Esophagus muscularis mucosa (tissue), 4 donors: Measurements from ENCODE around the gene FAM184B. TPM values are rescaled to one million over a fixed set of nuclear protein-coding genes. Genes with fewer than 3 reads are reported as not detected.
A peak's percentile ranks its signal among the peaks of the same experiment; 100 is the strongest.

Experiments
- DNase-seq: peaks from one replicate; pipeline ENCODE4 v3.0.0-alpha.2; 2017; ENCODE audit errors: extremely low spot score
- H3K27ac ChIP-seq, 4 donors: fragments of 200-600 bp; sonication (generic); replicated peaks in 1 of 4; 1 replicate in 3 of 4; 2 replicates in 1 of 4; pipeline ENCODE4 v1.5.1; 2016 to 2019; ENCODE audit warnings: mild to moderate bottlenecking in 1 of 4
- H3K27me3 ChIP-seq, 4 donors: fragments of 200-600 bp; sonication (generic); one replicate each; pipeline versions ENCODE4 v1.5.1 to v1.6.0; 2016 to 2019
- H3K36me3 ChIP-seq, 4 donors: fragments of 200-600 bp; sonication (generic); one replicate each; pipeline ENCODE4 v1.5.1; 2016 to 2019
- H3K4me1 ChIP-seq, 4 donors: fragments of 200-600 bp; sonication (generic); one replicate each; pipeline ENCODE4 v1.5.1; 2016 to 2019
- H3K4me3 ChIP-seq, 4 donors: fragments of 200-600 bp; sonication (generic); 1 replicate in 2 of 4; 2 replicates in 2 of 4; pipeline ENCODE4 v1.5.1; 2016 to 2019; ENCODE audit warnings: mild to moderate bottlenecking in 4 of 4, moderate library complexity in 1 of 4
- H3K9me3 ChIP-seq, 4 donors: fragments of 200-600 bp; sonication (generic); 1 replicate in 3 of 4; 2 replicates in 1 of 4; pipeline ENCODE4 v1.5.1; 2016 to 2019
- EP300 ChIP-seq: sonication (generic); formaldehyde crosslinking; IDR thresholded peaks from one replicate; pipeline ENCODE4 v1.6.1; 2017; ENCODE audit warnings: antibody characterized with exemption
- POLR2A ChIP-seq: fragments of 450-650 bp; IDR thresholded peaks from one replicate; pipeline ENCODE4 v1.6.1; 2017; ENCODE audit warnings: antibody characterized with exemption, moderate library complexity, mild to moderate bottlenecking, low read depth
- POLR2AphosphoS5 ChIP-seq, 2 donors: sonication (generic); formaldehyde crosslinking; IDR thresholded peaks; one replicate each; pipeline ENCODE4 v1.6.1; 2017; ENCODE audit warnings: antibody characterized with exemption in 2 of 2
- WGBS: methylation state at CpG from one replicate; pipeline ENCODE4 v1.1.5; 2018; 5-methylcytosine and 5-hydroxymethylcytosine counted together
- intact Hi-C: fragments of 100-400 bp; cut with DNase I; formaldehyde crosslinking; loops from one replicate; pipeline ENCODE4 v1.15.1; 2023
- total RNA-seq, 4 donors: library from RNA; depleted of rRNA; stranded (reverse); fragments of >200 nt; gene quantifications; one replicate each; pipeline versions ENCODE4 v1.1.0 to v1.2.1, GENCODE V29; 2016
- TF ChIP-seq, protein P1 (sequence below), 3 experiments: fragments of 200-600 bp in 2 of 3; fragments of 450-650 bp in 1 of 3; sonication (generic) in 2 of 3; IDR thresholded peaks; one replicate each; pipeline ENCODE4 v1.5.1; 2017 to 2019; ENCODE audit warnings: antibody characterized with exemption in 3 of 3, mild to moderate bottlenecking in 2 of 3, moderate library complexity in 1 of 3

FAM184B gene
- total RNA-seq, 4 donors from 2014 or later, result not detected

DNA sequence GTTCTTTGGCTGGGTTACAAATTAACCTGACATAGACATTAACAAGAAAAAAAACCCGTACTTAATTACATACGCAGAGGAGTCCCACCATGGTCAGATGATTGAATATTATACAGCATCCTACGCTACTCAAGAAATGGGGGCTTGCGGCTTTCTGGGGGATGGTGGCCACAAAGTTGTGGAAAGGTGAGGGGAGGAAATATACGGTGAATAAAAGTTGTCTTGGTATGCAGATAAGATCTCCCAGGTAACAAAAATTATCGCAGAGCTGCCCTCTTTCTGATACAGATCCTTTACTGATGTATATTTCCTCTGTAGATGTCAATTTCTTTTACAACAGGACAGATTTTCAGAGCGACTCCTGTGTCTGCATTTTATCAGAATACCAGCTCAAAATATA lies 28.2 kb upstream of the FAM184B start:
- H3K27me3 ChIP-seq, result no peaks in the 10 kb centered on the region
- 5% methylated on average over 7 of the region's 7 CpGs for WGBS
- no peak for TF ChIP-seq POLR2AphosphoS5 (IDR thresholded peaks at IDR 0.05)
- no peak for TF ChIP-seq POLR2A
- TF ChIP-seq, protein P1, sequence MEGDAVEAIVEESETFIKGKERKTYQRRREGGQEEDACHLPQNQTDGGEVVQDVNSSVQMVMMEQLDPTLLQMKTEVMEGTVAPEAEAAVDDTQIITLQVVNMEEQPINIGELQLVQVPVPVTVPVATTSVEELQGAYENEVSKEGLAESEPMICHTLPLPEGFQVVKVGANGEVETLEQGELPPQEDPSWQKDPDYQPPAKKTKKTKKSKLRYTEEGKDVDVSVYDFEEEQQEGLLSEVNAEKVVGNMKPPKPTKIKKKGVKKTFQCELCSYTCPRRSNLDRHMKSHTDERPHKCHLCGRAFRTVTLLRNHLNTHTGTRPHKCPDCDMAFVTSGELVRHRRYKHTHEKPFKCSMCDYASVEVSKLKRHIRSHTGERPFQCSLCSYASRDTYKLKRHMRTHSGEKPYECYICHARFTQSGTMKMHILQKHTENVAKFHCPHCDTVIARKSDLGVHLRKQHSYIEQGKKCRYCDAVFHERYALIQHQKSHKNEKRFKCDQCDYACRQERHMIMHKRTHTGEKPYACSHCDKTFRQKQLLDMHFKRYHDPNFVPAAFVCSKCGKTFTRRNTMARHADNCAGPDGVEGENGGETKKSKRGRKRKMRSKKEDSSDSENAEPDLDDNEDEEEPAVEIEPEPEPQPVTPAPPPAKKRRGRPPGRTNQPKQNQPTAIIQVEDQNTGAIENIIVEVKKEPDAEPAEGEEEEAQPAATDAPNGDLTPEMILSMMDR (IDR thresholded peaks at IDR 0.05), result no peak
- TF ChIP-seq EP300, result no peak
- peaks cover 0 to 3% (median 0%) of the 10 kb centered on the region in 4 donors for H3K36me3 ChIP-seq
- peak overlapping the region; percentile 94 to 98 (median 97) for H3K27ac ChIP-seq
- DNase-seq, result no peak
- H3K9me3 ChIP-seq, result no peaks in the 10 kb centered on the region
- peaks cover 37 to 54% (median 48%) of the 10 kb centered on the region in 4 donors for H3K4me1 ChIP-seq
- intact Hi-C loops, result loop anchor here (5.0 kb wide), 3 partner anchors 192 to 232 kb away; partner anchors contain the start of genes LAP3 and LCORL
- peak overlapping the region; percentile 72 to 91 (median 80) for H3K4me3 ChIP-seq

GRCh38 chr4:17807446-17807845 lies 26.0 kb upstream of the FAM184B start:
- Histone ChIP-seq H3K4me3 (peak overlapping the region; percentile 26 to 86 (median 52)), H3K9me3 (no peaks in the 10 kb centered on the region), H3K4me1 (peaks cover 37 to 54% (median 48%) of the 10 kb centered on the region in 4 donors), H3K27ac (peak overlapping the region; percentile 18 to 97 (median 39)), H3K36me3 (peaks cover 19 to 25% (median 21%) of the 10 kb centered on the region in 4 donors), H3K27me3 (no peaks in the 10 kb centered on the region)
- intact Hi-C loops, result no loop called here
- TF ChIP-seq POLR2AphosphoS5 (IDR thresholded peaks at IDR 0.05), result no peak
- no peak for TF ChIP-seq EP300
- no peak for TF ChIP-seq POLR2A
- TF ChIP-seq, protein P1 (IDR thresholded peaks at IDR 0.05), result no peak
- DNase-seq, result no peak
- 25% methylated on average over 6 of the region's 6 CpGs for WGBS

DNA sequence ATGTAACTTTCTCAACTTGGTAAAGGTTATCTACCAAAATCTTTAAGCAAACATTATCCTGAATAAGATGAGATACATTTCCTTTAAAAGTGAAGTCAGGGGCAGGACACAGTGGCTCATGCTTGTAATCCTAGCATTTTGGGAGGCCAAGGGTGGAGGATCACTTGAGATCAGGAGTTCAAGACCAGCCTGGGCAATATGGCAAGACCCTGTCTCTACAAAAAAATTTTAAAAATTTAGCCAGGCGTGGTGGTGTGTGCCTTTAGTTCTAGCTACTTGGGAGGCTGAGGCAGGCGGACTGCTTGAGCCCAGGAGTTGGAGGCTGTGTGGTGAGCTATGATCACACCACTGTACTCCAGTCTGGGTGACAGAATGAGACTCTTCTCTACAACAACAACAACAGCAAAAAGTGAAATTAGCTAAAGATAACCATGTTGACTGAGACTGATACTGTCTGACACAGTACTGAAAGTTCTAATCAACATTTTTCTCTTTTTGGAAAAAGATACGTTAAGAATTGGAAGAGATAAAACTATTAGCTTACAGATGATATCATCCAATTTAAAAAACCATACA lies 24.2 kb upstream of the FAM184B start:
- WGBS, result 86% methylated on average over 3 of the region's 3 CpGs
- H3K27me3 ChIP-seq, result no peaks in the 10 kb centered on the region
- no peak for TF ChIP-seq POLR2AphosphoS5 (IDR thresholded peaks at IDR 0.05)
- TF ChIP-seq EP300, result no peak
- TF ChIP-seq POLR2A, result no peak
- no peak for DNase-seq
- H3K4me3 ChIP-seq, result no peak overlapping the region
- H3K27ac ChIP-seq, result no peak overlapping the region
- peaks cover 29 to 44% (median 40%) of the 10 kb centered on the region in 4 donors for H3K4me1 ChIP-seq
- intact Hi-C loops, result no loop called here
- no peaks in the 10 kb centered on the region for H3K9me3 ChIP-seq
- peaks cover 19 to 40% (median 23%) of the 10 kb centered on the region in 4 donors for H3K36me3 ChIP-seq

GRCh38 chr4:17797808-17798207 lies 16.4 kb upstream of the FAM184B start:
- intact Hi-C loops, result no loop called here
- Histone ChIP-seq H3K9me3 (no peaks in the 10 kb centered on the region), H3K4me1 (no peaks in the 10 kb centered on the region), H3K27me3 (no peaks in the 10 kb centered on the region), H3K36me3 (peaks cover 1 to 26% (median 8%) of the 10 kb centered on the region in 4 donors), H3K27ac (no peak overlapping the region), H3K4me3 (no peak overlapping the region)
- no peak for TF ChIP-seq POLR2AphosphoS5 (IDR thresholded peaks at IDR 0.05)
- no peak for TF ChIP-seq POLR2A
- TF ChIP-seq EP300, result no peak
- TF ChIP-seq, protein P1 (IDR thresholded peaks at IDR 0.05), result no peak
- 96% methylated on average over 1 of the region's 1 CpG for WGBS
- no peak for DNase-seq

DNA sequence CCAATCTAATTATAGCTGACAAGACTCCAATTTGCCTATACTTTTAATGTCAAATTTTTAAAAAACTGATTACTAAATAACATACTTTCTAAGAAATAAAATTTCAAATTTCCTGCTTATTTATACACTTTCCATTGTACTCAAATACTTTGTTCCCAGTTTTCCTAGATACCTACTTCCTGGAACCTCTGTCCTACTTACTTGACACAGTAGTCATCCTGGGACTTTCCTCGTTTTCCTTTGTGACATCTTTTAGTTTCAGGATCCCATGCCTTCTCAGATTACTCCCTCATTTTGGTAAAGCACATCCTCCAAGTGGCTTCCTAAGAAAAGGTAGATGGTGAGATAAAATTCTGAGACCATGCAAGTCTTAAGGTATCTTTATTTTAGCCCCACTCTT lies 13.3 kb upstream of the FAM184B start:
- Histone ChIP-seq H3K9me3 (no peaks in the 10 kb centered on the region), H3K27ac (no peak overlapping the region), H3K4me3 (no peak overlapping the region), H3K36me3 (peaks cover 0 to 9% (median 3%) of the 10 kb centered on the region in 4 donors), H3K27me3 (no peaks in the 10 kb centered on the region), H3K4me1 (no peaks in the 10 kb centered on the region)
- intact Hi-C loops, result no loop called here
- 76% methylated on average over 1 of the region's 1 CpG for WGBS
- DNase-seq, result no peak
- TF ChIP-seq POLR2A (no peak), EP300 (no peak), POLR2AphosphoS5 (IDR thresholded peaks at IDR 0.05) (no peak)
- TF ChIP-seq, protein P1 (IDR thresholded peaks at IDR 0.05), result no peak
